ENCODE measurements around the gene MRTFA. TPM values are rescaled to one million over a fixed set of nuclear protein-coding genes. Genes with fewer than 3 reads are reported as not detected.

MRTFA gene
- total and polyA plus RNA-seq, 9 of the 15 experiments (the other 6 are each of a cell fraction or from before 2014, with no cell fraction given): 0.84 to 21.1 (median 3.7) TPM

GRCh38 chr22:40583053-40583741 is 53.3 kb downstream of the MRTFA start:
- Histone ChIP-seq H3K4me1 (replicated peaks in 1 of 2; ENCODE audit: control insufficient read depth in 2 of 2, insufficient read depth in 2 of 2, low read length in 2 of 2) (no peaks in the 10 kb centered on the region; a peak in 1 of 5 replicates), H4K20me1 (replicated peaks; ENCODE audit: control insufficient read depth, insufficient read depth, low read length) (no peaks in the 10 kb centered on the region), H3K9me3 (replicated peaks; ENCODE audit: control insufficient read depth, insufficient read depth, low read depth, low read length) (no peaks in the 10 kb centered on the region), H3K4me3 (no peak overlapping the region), H3K9me1 (ENCODE audit: control insufficient read depth, insufficient read depth, low read length) (no peaks in the 10 kb centered on the region), H3K79me2 (ENCODE audit: control insufficient read depth, insufficient read depth, low read length) (no peaks in the 10 kb centered on the region), H3K9ac (ENCODE audit: insufficient read depth in 1 of 2, low read depth in 2 of 2, low read length in 2 of 2) (no peak overlapping the region), H3K27ac (ENCODE audit: extremely low read depth, low read depth, low read length) (no peak overlapping the region), H3K27me3 (ENCODE audit: control insufficient read depth in 2 of 2, insufficient read depth in 2 of 2, low read length in 2 of 2) (no peaks in the 10 kb centered on the region), H2AFZ (ENCODE audit: low read depth, low read length) (no peak overlapping the region), H3K4me2 (ENCODE audit: insufficient read depth, low read length) (no peak overlapping the region), H3K36me3 (ENCODE audit: control insufficient read depth, insufficient read depth, low read length) (no peaks in the 10 kb centered on the region)
- ATAC-seq (no peak), FAIRE-seq (no peak), DNase-seq (ENCODE audit: extremely low read depth in 1 of 4, low spot score in 3 of 4) (no peak)
- in situ Hi-C loops (cut with MboI): no loop called here
- POLR2A ChIA-PET: interaction anchor here (1.6 kb wide), 1 partner anchor 14 kb away, joined by 3 read pairs; no protein-coding TSS in a partner anchor
- no TSS peak for BruUV-seq (replicated peaks)
- intact Hi-C loops (cut with micrococcal nuclease): no loop called here
- WGBS (ENCODE audit: insufficient coverage, low coverage, missing lambda C conversion rate): 60% methylated on average over 1 of the region's 1 CpG
- CTCF ChIA-PET (ENCODE audit: low intra/inter-chr PET ratio): no interaction called here
- TF ChIP-seq ZNF764 (CRISPR knock-in tag; IDR thresholded peaks at IDR 0.05; ENCODE audit: low read depth): no peak
- TF ChIP-seq, protein P1, sequence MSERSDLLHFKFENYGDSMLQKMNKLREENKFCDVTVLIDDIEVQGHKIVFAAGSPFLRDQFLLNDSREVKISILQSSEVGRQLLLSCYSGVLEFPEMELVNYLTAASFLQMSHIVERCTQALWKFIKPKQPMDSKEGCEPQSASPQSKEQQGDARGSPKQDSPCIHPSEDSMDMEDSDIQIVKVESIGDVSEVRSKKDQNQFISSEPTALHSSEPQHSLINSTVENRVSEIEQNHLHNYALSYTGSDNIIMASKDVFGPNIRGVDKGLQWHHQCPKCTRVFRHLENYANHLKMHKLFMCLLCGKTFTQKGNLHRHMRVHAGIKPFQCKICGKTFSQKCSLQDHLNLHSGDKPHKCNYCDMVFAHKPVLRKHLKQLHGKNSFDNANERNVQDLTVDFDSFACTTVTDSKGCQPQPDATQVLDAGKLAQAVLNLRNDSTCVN (CRISPR knock-in tag; IDR thresholded peaks at IDR 0.05): no peak
- no peak for TF ChIP-seq HNRNPUL1 (IDR thresholded peaks at IDR 0.05; ENCODE audit: low read length)
- no peak for TF ChIP-seq ZNF175 (CRISPR knock-in tag; IDR thresholded peaks at IDR 0.05; ENCODE audit: low read depth)
- no peak for TF ChIP-seq XRCC4 (IDR thresholded peaks at IDR 0.05; ENCODE audit: extremely low read depth, insufficient read depth, insufficient read length)
- TF ChIP-seq ETS1 (conservative IDR thresholded peaks at IDR 0.05; ENCODE audit: control insufficient read depth, low read depth, low read length): no peak
- no peak for TF ChIP-seq MEIS2 (IDR thresholded peaks at IDR 0.05; ENCODE audit: partially characterized antibody)
- TF ChIP-seq ZNF644 (tag; IDR thresholded peaks at IDR 0.05; ENCODE audit: low read depth): no peak
- no peak for TF ChIP-seq GABPA (tag; conservative IDR thresholded peaks at IDR 0.05; ENCODE audit: low read depth)
- TF ChIP-seq IRF2 (CRISPR knock-in tag; IDR thresholded peaks at IDR 0.05): no peak
- TF ChIP-seq MAX (CRISPR knock-in tag; IDR thresholded peaks at IDR 0.05): no peak
- no peak for TF ChIP-seq COPS2 (conservative IDR thresholded peaks at IDR 0.05)
- no peak for TF ChIP-seq LCOR (CRISPR knock-in tag; IDR thresholded peaks at IDR 0.05)
- TF ChIP-seq, protein P2, sequence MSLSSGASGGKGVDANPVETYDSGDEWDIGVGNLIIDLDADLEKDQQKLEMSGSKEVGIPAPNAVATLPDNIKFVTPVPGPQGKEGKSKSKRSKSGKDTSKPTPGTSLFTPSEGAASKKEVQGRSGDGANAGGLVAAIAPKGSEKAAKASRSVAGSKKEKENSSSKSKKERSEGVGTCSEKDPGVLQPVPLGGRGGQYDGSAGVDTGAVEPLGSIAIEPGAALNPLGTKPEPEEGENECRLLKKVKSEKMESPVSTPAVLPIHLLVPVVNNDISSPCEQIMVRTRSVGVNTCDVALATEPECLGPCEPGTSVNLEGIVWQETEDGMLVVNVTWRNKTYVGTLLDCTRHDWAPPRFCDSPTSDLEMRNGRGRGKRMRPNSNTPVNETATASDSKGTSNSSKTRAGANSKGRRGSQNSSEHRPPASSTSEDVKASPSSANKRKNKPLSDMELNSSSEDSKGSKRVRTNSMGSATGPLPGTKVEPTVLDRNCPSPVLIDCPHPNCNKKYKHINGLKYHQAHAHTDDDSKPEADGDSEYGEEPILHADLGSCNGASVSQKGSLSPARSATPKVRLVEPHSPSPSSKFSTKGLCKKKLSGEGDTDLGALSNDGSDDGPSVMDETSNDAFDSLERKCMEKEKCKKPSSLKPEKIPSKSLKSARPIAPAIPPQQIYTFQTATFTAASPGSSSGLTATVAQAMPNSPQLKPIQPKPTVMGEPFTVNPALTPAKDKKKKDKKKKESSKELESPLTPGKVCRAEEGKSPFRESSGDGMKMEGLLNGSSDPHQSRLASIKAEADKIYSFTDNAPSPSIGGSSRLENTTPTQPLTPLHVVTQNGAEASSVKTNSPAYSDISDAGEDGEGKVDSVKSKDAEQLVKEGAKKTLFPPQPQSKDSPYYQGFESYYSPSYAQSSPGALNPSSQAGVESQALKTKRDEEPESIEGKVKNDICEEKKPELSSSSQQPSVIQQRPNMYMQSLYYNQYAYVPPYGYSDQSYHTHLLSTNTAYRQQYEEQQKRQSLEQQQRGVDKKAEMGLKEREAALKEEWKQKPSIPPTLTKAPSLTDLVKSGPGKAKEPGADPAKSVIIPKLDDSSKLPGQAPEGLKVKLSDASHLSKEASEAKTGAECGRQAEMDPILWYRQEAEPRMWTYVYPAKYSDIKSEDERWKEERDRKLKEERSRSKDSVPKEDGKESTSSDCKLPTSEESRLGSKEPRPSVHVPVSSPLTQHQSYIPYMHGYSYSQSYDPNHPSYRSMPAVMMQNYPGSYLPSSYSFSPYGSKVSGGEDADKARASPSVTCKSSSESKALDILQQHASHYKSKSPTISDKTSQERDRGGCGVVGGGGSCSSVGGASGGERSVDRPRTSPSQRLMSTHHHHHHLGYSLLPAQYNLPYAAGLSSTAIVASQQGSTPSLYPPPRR (CRISPR knock-in tag; IDR thresholded peaks at IDR 0.05; ENCODE audit: borderline replicate concordance): no peak
- no peak for TF ChIP-seq EHMT2 (IDR thresholded peaks at IDR 0.05)
